ENCODE results near the gene N4BP2.
"Not testable (repeated sequence)": the region's sequence is repeated elsewhere in the genome, so short reads cannot be mapped to it uniquely, and the experiment has no call there.

GRCh38 chr4:40136202-40136601 is 79.6 kb downstream of the N4BP2 start:
- TF ChIP-seq CTCF, POLR2A (IDR thresholded peaks at IDR 0.05): not testable (repeated sequence)
